HG02623 (cell line): ENCODE results near the gene ADGRB2.

Experiments
- ATAC-seq: cut with Tn5 transposase; IDR thresholded peaks from one replicate; pipeline ENCODE4 v1.9.1; 2021; ENCODE audit warnings: moderate library complexity; ENCODE audit not compliant: unreplicated experiment

Gene ADGRB2

GRCh38 chr1:31704271-31705079 is 59.7 kb downstream of the ADGRB2 start:
- no peak for ATAC-seq

- ATAC-seq, result no peak
Observed at GRCh38 chr1:31703431-31704270, 60.5 kb downstream of the ADGRB2 start, which contains the start of gene COL16A1. TSS of gene COL16A1 (minus strand) at chr1:31704017. CDS start at chr1:31702193, 1,824 bp downstream.

GRCh38 chr1:31702836-31703404 is 61.2 kb downstream of the ADGRB2 start:
- no peak for ATAC-seq

- no peak for ATAC-seq
Observed at GRCh38 chr1:31701091-31701736, 62.9 kb downstream of the ADGRB2 start.

- ATAC-seq, result no peak
Observed at GRCh38 chr1:31700468-31701090, 63.6 kb downstream of the ADGRB2 start.

GRCh38 chr1:31699341-31699891 is 64.7 kb downstream of the ADGRB2 start:
- ATAC-seq, result no peak

- no peak for ATAC-seq
Observed at GRCh38 chr1:31697369-31697984, 66.7 kb downstream of the ADGRB2 start.

- no peak for ATAC-seq
Observed at GRCh38 chr1:31696242-31696641, 67.9 kb downstream of the ADGRB2 start.

- ATAC-seq, result no peak
Observed at GRCh38 chr1:31695327-31695726, 68.8 kb downstream of the ADGRB2 start.

GRCh38 chr1:31694964-31695313 is 69.2 kb downstream of the ADGRB2 start:
- no peak for ATAC-seq

GRCh38 chr1:31694069-31694963 is 69.8 kb downstream of the ADGRB2 start:
- no peak for ATAC-seq

- ATAC-seq, result no peak
Observed at GRCh38 chr1:31693231-31693630, 70.9 kb downstream of the ADGRB2 start.

- no peak for ATAC-seq
Observed at GRCh38 chr1:31691951-31692350, 72.2 kb downstream of the ADGRB2 start.

GRCh38 chr1:31691446-31691845 is 72.7 kb downstream of the ADGRB2 start:
- no peak for ATAC-seq

- no peak for ATAC-seq
Observed at GRCh38 chr1:31690921-31691320, 73.2 kb downstream of the ADGRB2 start.

GRCh38 chr1:31689854-31690253 is 74.3 kb downstream of the ADGRB2 start:
- no peak for ATAC-seq

GRCh38 chr1:31689379-31689778 is 74.8 kb downstream of the ADGRB2 start:
- ATAC-seq, result no peak

GRCh38 chr1:31688233-31688918 is 75.8 kb downstream of the ADGRB2 start:
- ATAC-seq, result no peak
